Progenitor cell of endocrine pancreas (in vitro differentiated cells): ENCODE measurements around the gene GMPR2. TPM values are rescaled to one million over a fixed set of nuclear protein-coding genes. Genes with fewer than 3 reads are reported as not detected.
A peak's percentile ranks its signal among the peaks of the same experiment; 100 is the strongest.
"Not testable (repeated sequence)": the region's sequence is repeated elsewhere in the genome, so short reads cannot be mapped to it uniquely, and the experiment has no call there.

Source experiments
- DNase-seq: peaks from one replicate; pipeline ENCODE4 v3.0.0; 2021; ENCODE audit warnings: low spot score; ENCODE audit not compliant: unreplicated experiment
- H3K27ac Mint-ChIP-seq: 2 replicates; pipeline ENCODE4 v1.8.0; 2021; ENCODE audit warnings: mild to moderate bottlenecking, moderate library complexity, mixed read lengths
- H3K27me3 Mint-ChIP-seq: 2 replicates; pipeline ENCODE4 v1.8.0; 2021; ENCODE audit warnings: mixed read lengths
- H3K36me3 Mint-ChIP-seq: 2 replicates; pipeline ENCODE4 v1.8.0; 2022; ENCODE audit warnings: mixed read lengths; ENCODE audit not compliant: insufficient read depth
- H3K4me1 Mint-ChIP-seq: 2 replicates; pipeline ENCODE4 v1.8.0; 2021; ENCODE audit warnings: low read depth, mixed read lengths
- H3K4me3 Mint-ChIP-seq: 2 replicates; pipeline ENCODE4 v1.8.0; 2021; ENCODE audit warnings: low read depth, mild to moderate bottlenecking, moderate library complexity, mixed read lengths
- H3K9me3 Mint-ChIP-seq: 2 replicates; pipeline ENCODE4 v1.8.0; 2021; ENCODE audit warnings: low read depth, mixed read lengths
- CTCF ChIP-seq: fragments of 200-600 bp; sonication (generic); IDR thresholded peaks from one replicate; pipeline ENCODE4 v1.5.0; 2021; ENCODE audit warnings: antibody characterized with exemption, mild to moderate bottlenecking; ENCODE audit not compliant: unreplicated experiment
- total RNA-seq: library from RNA; stranded (reverse); gene quantifications from 2 replicates; pipeline ENCODE4 v1.2.1, GENCODE V29; 2021

Gene GMPR2
- total RNA-seq, 1 donor from 2014 or later = 73.6 TPM

- H3K4me3 Mint-ChIP-seq = no peak overlapping the region
- H3K27ac Mint-ChIP-seq = no peak overlapping the region
- no peak for DNase-seq
- peaks cover 13% of the 10 kb centered on the region for H3K4me1 Mint-ChIP-seq
- H3K27me3 Mint-ChIP-seq = no peaks in the 10 kb centered on the region
- TF ChIP-seq CTCF = no peak
- no peaks in the 10 kb centered on the region for H3K36me3 Mint-ChIP-seq
- H3K9me3 Mint-ChIP-seq = no peaks in the 10 kb centered on the region
Measured at GRCh38 chr14:24219080-24219479, 13.6 kb upstream of the GMPR2 start.

- no peak overlapping the region for H3K27ac Mint-ChIP-seq
Measured at GRCh38 chr14:24219521-24219920, 13.2 kb upstream of the GMPR2 start.

GRCh38 chr14:24222987-24223386 lies 9.7 kb upstream of the GMPR2 start:
- H3K36me3 Mint-ChIP-seq, H3K4me3 Mint-ChIP-seq, H3K9me3 Mint-ChIP-seq, H3K4me1 Mint-ChIP-seq, H3K27me3 Mint-ChIP-seq, H3K27ac Mint-ChIP-seq, DNase-seq: not testable (repeated sequence)

More at GRCh38 chr14:24219521-24219920, 13.2 kb upstream of the GMPR2 start:
- Mint-ChIP-seq H3K9me3 (no peaks in the 10 kb centered on the region), H3K4me3 (no peak overlapping the region), H3K27me3 (no peaks in the 10 kb centered on the region), H3K4me1 (peaks cover 9% of the 10 kb centered on the region), H3K36me3 (no peaks in the 10 kb centered on the region)
- no peak for TF ChIP-seq CTCF
- no peak for DNase-seq

- Mint-ChIP-seq H3K4me1 (no peaks in the 10 kb centered on the region), H3K27me3 (no peaks in the 10 kb centered on the region), H3K36me3 (no peaks in the 10 kb centered on the region), H3K4me3 (no peak overlapping the region), H3K27ac (peak overlapping the region; percentile 10), H3K9me3 (no peaks in the 10 kb centered on the region)
- TF ChIP-seq CTCF = no peak
- DNase-seq = no peak
Measured at GRCh38 chr14:24224618-24225071, 8.1 kb upstream of the GMPR2 start.

GRCh38 chr14:24226473-24226872 lies 6.3 kb upstream of the GMPR2 start:
- no peaks in the 10 kb centered on the region for H3K9me3 Mint-ChIP-seq
- DNase-seq = no peak
- no peaks in the 10 kb centered on the region for H3K36me3 Mint-ChIP-seq
- no peak overlapping the region for H3K27ac Mint-ChIP-seq
- TF ChIP-seq CTCF = no peak
- no peak overlapping the region for H3K4me3 Mint-ChIP-seq
- peaks cover 6% of the 10 kb centered on the region for H3K4me1 Mint-ChIP-seq
- no peaks in the 10 kb centered on the region for H3K27me3 Mint-ChIP-seq

- no peak for TF ChIP-seq CTCF
- DNase-seq = no peak
- H3K4me1 Mint-ChIP-seq = peaks cover 14% of the 10 kb centered on the region
- H3K27ac Mint-ChIP-seq = no peak overlapping the region
- no peaks in the 10 kb centered on the region for H3K36me3 Mint-ChIP-seq
- H3K27me3 Mint-ChIP-seq = no peaks in the 10 kb centered on the region
- H3K9me3 Mint-ChIP-seq = no peaks in the 10 kb centered on the region
- H3K4me3 Mint-ChIP-seq = no peak overlapping the region
Measured at GRCh38 chr14:24228902-24229301, 3.8 kb upstream of the GMPR2 start.
